COLO829 (cell line): ENCODE measurements around the gene TCHH.
"Not testable (repeated sequence)": the region's sequence is repeated elsewhere in the genome, so short reads cannot be mapped to it uniquely, and the experiment has no call there.

ENCODE experiments used
- DNase-seq: peaks from one replicate; pipeline ENCODE4 v3.0.0; 2012; ENCODE audit warnings: low spot score

TCHH gene

GRCh38 chr1:152115344-152115743 lies at the start of gene TCHH:
TCHH (minus strand) TSS chr1:152115444; CDS start chr1:152114080, 1,364 bp downstream.
- no peak for DNase-seq

- no peak for DNase-seq
Measured at GRCh38 chr1:152164517-152165136, 49.4 kb upstream of the TCHH start.

- peak; percentile 30 for DNase-seq
Measured at GRCh38 chr1:152162792-152163463, 47.7 kb upstream of the TCHH start.

GRCh38 chr1:152160576-152160975 lies 45.3 kb upstream of the TCHH start:
- no peak for DNase-seq

- no peak for DNase-seq
Measured at GRCh38 chr1:152159144-152159543, 43.9 kb upstream of the TCHH start, which contains the start of gene RPTN. RPTN (minus strand) TSS chr1:152159228; CDS start chr1:152157889, 1,339 bp downstream.

GRCh38 chr1:152153996-152154395 lies 38.8 kb upstream of the TCHH start:
- no peak for DNase-seq

GRCh38 chr1:152151646-152152045 lies 36.4 kb upstream of the TCHH start:
- no peak for DNase-seq

- DNase-seq, result no peak
Measured at GRCh38 chr1:152148981-152149380, 33.7 kb upstream of the TCHH start.

- DNase-seq, result no peak
Measured at GRCh38 chr1:152148051-152148450, 32.8 kb upstream of the TCHH start.

GRCh38 chr1:152145769-152146168 lies 30.5 kb upstream of the TCHH start:
- DNase-seq, result no peak

- DNase-seq, result not testable (repeated sequence)
Measured at GRCh38 chr1:152144674-152145183, 29.5 kb upstream of the TCHH start.

GRCh38 chr1:152143150-152143887 lies 28.1 kb upstream of the TCHH start:
- no peak for DNase-seq

GRCh38 chr1:152141971-152142584 lies 26.8 kb upstream of the TCHH start:
- peak; percentile 66 for DNase-seq

- no peak for DNase-seq
Measured at GRCh38 chr1:152137215-152137614, 22.0 kb upstream of the TCHH start.

- DNase-seq, result no peak
Measured at GRCh38 chr1:152130186-152130585, 14.9 kb upstream of the TCHH start.

GRCh38 chr1:152127673-152128072 lies 12.4 kb upstream of the TCHH start:
- DNase-seq, result no peak

- no peak for DNase-seq
Measured at GRCh38 chr1:152125834-152126443, 10.7 kb upstream of the TCHH start.

GRCh38 chr1:152118915-152119314 lies 3.7 kb upstream of the TCHH start:
- no peak for DNase-seq

- DNase-seq, result no peak
Measured at GRCh38 chr1:152112885-152113432, 2.3 kb downstream of the TCHH start.

- DNase-seq, result no peak
Measured at GRCh38 chr1:152112101-152112884, 3.0 kb downstream of the TCHH start.

- DNase-seq, result no peak
Measured at GRCh38 chr1:152111515-152111968, 3.7 kb downstream of the TCHH start.
